ENCODE results near the gene SEC14L1. TPM values are rescaled to one million over a fixed set of nuclear protein-coding genes. Genes with fewer than 3 reads are reported as not detected.

SEC14L1 gene
- total RNA-seq, 2 experiments from 2014 or later: 56.9 to 59.6 TPM

DNA sequence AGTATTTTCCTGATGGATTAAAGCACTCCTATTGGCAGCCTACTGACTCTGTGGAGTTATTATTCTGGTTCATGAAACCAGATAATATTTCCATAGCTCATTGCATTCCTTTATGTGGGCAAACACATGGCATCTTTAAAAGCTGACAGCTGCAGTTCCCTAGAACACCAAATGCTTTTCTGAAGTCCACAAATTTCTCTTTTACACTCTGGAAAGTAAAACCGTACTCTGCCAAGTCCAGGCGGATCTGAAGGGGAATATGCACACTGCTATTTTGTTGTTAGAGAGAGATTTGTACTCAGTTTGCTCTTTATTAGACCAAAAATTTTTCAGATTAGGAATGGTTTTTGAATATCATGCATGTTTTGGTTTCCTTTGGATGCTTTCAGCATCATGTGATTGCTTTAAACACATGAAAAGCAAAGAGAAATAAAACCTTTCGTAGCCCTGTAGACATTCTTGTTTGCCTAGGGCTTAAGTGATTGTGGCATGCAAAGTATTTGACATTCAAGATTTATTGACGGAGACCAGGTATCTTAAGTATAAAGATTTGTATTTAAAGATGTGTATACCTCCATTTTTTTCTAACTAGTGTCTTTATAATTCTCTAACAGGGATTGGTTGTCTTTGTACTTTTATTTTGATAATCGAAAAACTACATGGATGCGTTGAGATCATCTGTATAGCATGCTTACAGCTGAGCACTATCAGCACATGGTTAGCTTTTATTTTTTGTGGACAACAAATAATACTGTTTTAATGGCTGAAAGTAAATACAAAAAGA is 19.5 kb downstream of the SEC14L1 start:
- no peak for DNase-seq
- H3K9me3 Mint-ChIP-seq: no peaks in the 10 kb centered on the region
- peaks cover 47% of the 10 kb centered on the region for H3K4me1 Mint-ChIP-seq
- no peak overlapping the region for H3K27ac Mint-ChIP-seq
- H3K4me3 Mint-ChIP-seq: no peak overlapping the region
- H3K36me3 Mint-ChIP-seq: peaks cover 26% of the 10 kb centered on the region
- H3K27me3 Mint-ChIP-seq: no peaks in the 10 kb centered on the region

DNA sequence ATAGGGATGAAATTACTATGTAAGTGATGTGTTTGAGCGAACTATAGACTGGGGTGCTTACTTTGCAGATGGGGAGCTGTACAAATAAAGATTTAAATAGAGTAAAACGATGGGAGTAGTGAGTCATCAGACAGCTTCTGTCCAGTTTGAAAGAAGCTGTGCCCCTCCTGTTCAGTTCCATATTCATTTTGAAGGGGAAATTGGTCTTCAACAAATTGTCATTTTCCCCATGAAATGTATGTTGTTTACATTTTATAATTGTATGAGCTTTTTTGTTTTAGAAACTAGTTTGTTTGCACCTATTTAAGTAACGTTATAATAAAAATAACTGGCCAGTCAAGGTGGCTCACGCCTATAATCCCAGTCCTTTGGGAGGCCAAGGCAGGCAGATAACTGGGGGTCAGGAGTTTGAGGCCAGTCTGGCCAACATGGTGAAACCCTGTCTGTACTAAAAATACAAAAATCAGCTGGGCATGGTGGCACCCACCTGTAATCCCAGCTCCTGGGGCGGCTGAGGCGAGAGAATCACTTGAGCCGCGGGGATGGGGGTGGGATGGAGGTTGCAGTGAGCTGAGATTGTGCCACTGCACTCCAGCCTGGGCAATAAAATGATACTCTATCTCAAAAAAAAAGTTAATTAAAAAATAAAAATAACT is 20.2 kb downstream of the SEC14L1 start:
- Mint-ChIP-seq H3K4me3 (no peak overlapping the region), H3K27me3 (no peaks in the 10 kb centered on the region), H3K9me3 (no peaks in the 10 kb centered on the region), H3K4me1 (peaks cover 46% of the 10 kb centered on the region), H3K27ac (no peak overlapping the region), H3K36me3 (peaks cover 29% of the 10 kb centered on the region)
- DNase-seq: no peak

DNA sequence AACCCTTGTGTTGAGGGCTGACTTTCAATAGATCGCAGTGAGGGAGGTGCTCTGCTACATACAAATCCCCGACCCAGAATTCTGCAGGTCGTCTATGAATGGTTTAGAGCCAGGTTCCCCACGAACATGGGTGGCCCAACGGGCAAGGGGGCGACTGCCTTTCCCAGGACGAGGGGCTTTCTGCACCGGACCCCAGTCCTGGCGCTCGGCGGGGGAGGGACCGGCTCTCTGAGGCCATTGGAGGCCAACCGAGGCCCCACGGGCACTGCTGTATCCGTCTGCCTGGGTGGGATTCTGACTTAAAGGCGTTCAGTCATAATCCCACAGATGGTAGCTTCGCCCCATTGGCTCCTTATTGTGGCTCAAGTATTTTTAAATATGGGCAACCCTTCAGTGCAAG is 21.2 kb downstream of the SEC14L1 start:
- H3K27me3 Mint-ChIP-seq: no peaks in the 10 kb centered on the region
- H3K4me3 Mint-ChIP-seq: no peak overlapping the region
- H3K4me1 Mint-ChIP-seq: peaks cover 45% of the 10 kb centered on the region
- no peaks in the 10 kb centered on the region for H3K9me3 Mint-ChIP-seq
- peaks cover 31% of the 10 kb centered on the region for H3K36me3 Mint-ChIP-seq
- DNase-seq: no peak
- no peak overlapping the region for H3K27ac Mint-ChIP-seq

DNA sequence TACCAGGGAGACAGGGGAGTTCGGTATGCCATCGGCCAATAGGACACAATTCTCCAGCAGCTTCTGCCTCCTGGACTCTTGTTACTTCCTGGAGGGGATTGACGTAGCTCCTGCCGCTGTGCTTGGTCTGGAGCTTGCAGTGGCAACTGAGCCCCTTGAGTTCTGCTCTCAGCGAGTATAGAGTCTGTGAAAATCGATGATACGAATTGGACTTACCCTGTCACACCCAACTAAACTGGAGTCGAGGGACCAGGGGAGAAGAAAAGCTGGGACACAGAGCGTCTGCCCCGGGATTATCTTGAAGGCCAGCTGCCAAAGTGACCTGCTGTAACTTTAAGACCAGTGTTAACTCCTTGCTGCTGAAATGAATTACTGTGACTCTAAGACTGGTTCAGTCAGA is 22.2 kb downstream of the SEC14L1 start:
- Mint-ChIP-seq H3K9me3 (peaks cover 7% of the 10 kb centered on the region), H3K27me3 (no peaks in the 10 kb centered on the region), H3K4me1 (peaks cover 43% of the 10 kb centered on the region), H3K27ac (no peak overlapping the region), H3K4me3 (no peak overlapping the region), H3K36me3 (peaks cover 35% of the 10 kb centered on the region)
- no peak for DNase-seq

DNA sequence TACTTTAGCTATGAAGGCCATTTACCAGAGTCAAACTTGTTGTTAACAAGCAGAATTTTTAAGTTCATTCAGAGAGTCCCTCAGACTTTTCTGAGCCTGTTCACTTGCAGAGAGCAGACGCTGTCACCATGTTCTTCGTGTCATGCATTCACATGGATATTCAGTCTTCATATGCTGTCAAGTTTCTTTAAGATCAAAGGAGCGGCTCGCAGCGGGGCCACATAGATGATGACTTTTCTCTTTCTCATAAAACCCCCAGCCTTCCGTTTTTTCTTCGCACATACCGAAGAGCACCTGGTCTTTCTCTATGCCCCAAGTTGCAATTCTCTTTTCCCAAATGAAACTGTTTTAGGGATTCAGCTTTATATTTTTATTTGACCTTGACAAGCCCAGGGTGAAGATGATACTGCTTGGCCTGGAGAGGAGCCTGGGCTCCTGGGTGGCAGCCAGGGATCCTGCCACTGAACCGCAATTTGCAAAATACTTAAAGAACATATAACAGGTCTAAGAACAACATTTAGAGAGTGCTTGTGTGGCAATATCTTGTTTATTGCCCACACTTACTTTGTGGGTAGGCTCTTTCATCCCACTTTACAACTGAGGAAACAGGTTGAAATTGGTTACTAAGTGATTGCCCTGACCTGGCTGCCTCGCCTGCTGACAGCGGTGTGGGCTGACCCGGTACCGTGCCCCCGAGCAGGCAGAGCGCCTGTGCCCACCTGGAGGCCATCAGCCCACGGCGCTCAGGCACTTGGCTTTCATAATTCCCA is 22.9 kb downstream of the SEC14L1 start:
- H3K9me3 Mint-ChIP-seq: peaks cover 10% of the 10 kb centered on the region
- DNase-seq: no peak
- no peak overlapping the region for H3K4me3 Mint-ChIP-seq
- peaks cover 38% of the 10 kb centered on the region for H3K36me3 Mint-ChIP-seq
- H3K27ac Mint-ChIP-seq: peak overlapping the region; percentile 35
- H3K4me1 Mint-ChIP-seq: peaks cover 37% of the 10 kb centered on the region
- H3K27me3 Mint-ChIP-seq: no peaks in the 10 kb centered on the region

DNA sequence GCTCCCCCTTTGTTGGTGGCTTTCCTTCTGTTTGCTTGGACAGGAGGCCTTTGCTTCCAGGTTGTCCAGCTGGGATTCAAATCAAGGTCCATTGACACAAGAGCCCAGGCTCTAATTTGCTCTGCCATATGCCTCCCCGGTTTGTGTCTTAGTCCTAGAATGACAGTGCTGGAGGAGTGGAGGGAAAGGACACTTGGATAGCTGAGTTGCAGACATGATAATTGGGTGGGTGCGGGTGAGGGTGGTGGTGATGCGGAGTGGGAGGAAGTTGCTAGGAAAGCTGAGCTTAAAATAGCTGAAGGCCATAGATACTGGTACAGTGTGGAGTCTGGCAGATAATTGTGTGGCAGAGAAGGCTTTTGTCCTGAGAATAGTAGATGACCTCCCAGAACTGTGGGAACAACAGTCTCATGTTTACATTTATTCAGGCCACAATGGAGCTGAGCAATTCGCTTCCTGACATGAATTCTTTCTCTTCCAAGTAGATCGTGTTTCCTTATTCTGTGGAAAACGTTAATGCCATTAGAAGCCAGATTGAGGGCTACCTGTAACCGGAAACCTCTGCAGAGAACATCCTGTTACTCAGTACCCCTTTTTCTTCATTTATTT is 23.8 kb downstream of the SEC14L1 start:
- Mint-ChIP-seq H3K27me3 (no peaks in the 10 kb centered on the region), H3K27ac (peak overlapping the region; percentile 38), H3K4me3 (no peak overlapping the region), H3K9me3 (peaks cover 10% of the 10 kb centered on the region), H3K36me3 (peaks cover 39% of the 10 kb centered on the region), H3K4me1 (peaks cover 37% of the 10 kb centered on the region)
- DNase-seq: no peak

DNA sequence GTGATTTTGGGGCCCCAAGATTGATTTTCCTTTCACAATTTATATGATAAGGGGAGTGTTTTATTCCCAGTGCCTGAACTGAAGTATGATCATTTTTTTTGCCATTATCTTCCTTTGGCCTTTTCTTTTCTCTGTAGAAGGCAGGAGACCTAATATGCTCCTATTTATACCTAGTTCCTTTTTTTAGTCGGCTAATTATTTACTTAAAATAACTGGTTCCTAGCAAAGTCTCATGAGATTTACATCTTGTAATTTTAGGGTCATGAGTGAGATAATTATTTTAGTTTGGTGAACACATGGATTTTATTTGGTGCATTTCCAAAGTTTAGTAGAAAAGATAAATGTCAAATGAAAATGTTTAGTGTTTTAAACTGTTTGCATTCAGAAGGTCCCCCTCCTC is 24.8 kb downstream of the SEC14L1 start:
- H3K4me3 Mint-ChIP-seq: no peak overlapping the region
- H3K36me3 Mint-ChIP-seq: peaks cover 39% of the 10 kb centered on the region
- DNase-seq: no peak
- H3K27ac Mint-ChIP-seq: peak overlapping the region; percentile 38
- H3K4me1 Mint-ChIP-seq: peaks cover 32% of the 10 kb centered on the region
- H3K9me3 Mint-ChIP-seq: peaks cover 10% of the 10 kb centered on the region
- H3K27me3 Mint-ChIP-seq: no peaks in the 10 kb centered on the region

DNA sequence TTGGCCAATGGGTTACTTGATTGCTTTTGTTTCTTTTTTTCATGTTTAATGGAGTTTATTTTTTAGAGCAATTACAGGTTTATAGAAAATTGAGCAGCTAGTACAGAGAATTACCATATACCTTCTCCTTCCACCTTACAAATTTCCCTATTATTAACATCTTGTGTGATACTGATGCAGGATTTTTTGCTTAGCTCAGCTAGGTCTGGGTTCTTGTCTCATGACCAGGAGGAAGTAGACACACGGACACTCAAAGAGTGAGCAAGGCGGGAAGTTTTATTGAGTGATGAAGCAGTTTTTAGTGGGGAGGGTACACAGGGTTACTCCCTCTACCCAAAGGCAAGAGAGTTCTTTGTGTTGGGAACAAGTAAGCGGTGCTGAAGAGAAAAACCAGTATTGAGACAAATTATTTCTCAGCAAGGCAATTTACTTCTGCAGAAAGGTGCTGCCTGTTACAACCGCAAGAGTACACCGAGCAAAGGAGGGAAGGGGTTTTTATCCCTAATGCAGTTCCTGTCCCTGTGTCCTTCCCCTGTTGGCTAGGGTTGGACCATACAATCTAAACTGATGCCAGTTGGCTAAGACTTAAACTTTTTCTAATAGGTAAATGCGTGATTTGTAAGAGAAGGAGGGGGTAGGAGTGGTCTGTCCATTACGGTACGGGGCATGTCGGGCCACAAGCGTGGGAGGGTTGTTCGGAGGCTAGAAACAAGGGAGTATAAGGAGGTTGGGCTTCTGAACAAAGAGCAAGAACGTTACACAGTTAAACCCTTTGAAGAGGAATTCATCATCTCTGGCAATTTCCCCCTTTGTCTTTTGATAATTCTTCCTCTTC is 26.9 kb downstream of the SEC14L1 start:
- Mint-ChIP-seq H3K27ac (no peak overlapping the region), H3K36me3 (peaks cover 45% of the 10 kb centered on the region), H3K4me1 (peaks cover 27% of the 10 kb centered on the region), H3K9me3 (peaks cover 13% of the 10 kb centered on the region), H3K27me3 (no peaks in the 10 kb centered on the region), H3K4me3 (no peak overlapping the region)
- no peak for DNase-seq

DNA sequence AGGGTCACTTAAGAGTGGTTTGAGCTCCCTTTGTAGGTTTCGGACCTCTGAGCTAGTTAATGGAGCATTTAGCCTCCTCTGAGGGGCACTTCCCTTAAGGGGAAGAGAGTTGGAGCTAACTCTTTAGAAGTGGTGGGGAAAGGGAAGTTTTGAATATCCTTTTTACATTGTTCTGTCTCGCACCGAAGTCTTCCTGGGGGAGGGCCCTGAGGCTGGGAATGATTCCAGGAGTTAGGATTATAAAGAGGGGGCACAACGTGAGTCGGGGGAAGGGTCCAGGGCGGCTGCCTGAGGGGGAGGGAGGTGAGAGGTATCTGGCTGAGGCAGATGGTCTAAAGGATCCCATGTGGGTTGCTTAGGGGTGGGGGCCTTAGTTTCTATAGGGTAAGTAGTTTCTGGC is 32.3 kb downstream of the SEC14L1 start:
- H3K27ac Mint-ChIP-seq: no peak overlapping the region
- H3K9me3 Mint-ChIP-seq: peaks cover 25% of the 10 kb centered on the region
- H3K36me3 Mint-ChIP-seq: peaks cover 52% of the 10 kb centered on the region
- peaks cover 7% of the 10 kb centered on the region for H3K4me1 Mint-ChIP-seq
- DNase-seq: no peak
- H3K4me3 Mint-ChIP-seq: no peak overlapping the region
- H3K27me3 Mint-ChIP-seq: no peaks in the 10 kb centered on the region

DNA sequence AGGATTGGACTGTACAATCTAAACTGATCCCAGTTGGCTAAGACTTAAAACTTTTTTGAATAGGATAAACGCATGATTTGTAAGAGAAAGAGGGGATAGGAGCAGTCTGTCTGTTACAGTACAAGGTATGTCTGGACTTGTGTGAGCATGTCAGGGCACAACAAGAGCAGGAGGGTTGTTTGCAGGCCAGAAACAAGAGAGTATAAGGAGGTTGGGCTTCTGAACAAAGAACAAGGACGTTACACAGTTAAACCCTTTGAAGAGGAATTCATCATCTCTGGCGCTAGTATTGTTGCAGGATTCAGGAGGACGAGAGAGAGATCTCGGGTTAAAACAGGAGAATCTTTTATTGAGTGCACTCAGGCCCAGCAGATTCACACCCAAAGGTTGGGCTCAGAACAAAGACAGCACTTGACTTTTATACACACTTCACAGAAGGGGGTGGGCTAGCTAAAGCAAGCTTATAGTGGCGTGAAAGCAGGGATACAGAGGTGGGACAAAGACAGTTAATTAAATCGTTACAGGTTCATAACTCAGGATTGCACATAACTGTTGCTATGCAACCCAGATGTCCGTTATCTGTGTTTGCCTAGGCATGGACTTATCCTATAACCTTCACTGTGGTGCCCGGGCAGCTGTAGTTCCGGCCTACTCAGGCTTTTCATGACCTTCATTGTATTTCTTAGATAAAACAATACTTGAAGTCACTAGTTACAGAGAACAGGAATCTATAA is 34.3 kb downstream of the SEC14L1 start:
- no peak for DNase-seq
- Mint-ChIP-seq H3K4me1 (peaks cover 11% of the 10 kb centered on the region), H3K36me3 (peaks cover 47% of the 10 kb centered on the region), H3K27ac (no peak overlapping the region), H3K27me3 (no peaks in the 10 kb centered on the region), H3K4me3 (no peak overlapping the region), H3K9me3 (peaks cover 23% of the 10 kb centered on the region)

DNA sequence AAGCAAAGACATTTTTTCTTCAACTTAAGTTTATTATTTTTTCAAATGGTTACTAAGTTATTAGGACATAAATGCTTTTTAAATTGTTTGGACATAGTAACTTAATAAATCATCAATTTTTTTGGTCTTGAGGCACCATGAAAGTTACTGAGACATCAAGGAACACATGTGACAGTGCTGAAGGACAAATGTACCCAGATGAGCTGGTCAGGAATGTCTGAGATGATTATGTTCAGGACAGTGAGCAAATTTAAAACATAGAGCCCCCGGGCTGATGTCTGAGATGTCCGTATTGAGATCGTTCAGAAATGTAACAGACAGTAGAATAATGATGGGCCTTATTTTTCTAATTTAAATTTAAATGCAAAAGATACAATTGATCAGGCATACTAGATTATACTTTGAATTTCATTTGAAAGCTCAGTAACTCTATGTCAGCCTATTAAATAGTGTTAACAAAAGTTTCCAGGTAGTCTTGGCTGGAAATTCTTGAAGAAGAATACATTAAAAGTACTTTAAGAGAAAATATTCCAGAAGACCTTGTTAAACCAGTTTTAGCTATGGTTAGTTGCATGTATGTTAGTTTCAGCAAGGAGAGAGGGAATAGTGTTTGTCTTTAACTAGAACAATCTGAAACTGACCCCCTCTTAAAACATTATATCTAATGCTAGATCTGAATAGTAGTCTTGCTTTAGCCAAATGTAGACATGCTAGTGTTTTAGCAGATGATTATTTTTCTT is 36.4 kb downstream of the SEC14L1 start:
- Mint-ChIP-seq H3K4me3 (no peak overlapping the region), H3K27ac (no peak overlapping the region)

DNA sequence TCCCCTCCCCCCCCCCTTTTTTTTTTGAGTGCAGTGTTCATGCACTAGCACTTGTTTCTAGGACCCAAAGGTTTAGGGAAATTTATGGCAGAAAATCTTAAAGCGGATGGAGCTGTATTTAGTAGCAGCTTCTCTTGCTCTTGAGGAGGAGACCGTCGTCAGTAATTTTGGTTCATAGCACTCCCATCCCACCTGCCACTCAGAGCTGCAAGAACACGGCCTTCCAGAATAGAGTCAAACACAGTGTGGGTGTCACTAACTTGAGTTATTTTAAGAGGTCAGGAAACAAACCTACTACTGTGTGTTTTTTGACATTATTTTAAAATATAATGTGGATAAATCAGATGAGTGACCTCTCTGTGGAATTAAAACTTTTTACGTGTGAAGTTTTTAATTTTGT is 37.3 kb downstream of the SEC14L1 start:
- Mint-ChIP-seq H3K4me3 (no peak overlapping the region), H3K9me3 (peaks cover 17% of the 10 kb centered on the region), H3K4me1 (peaks cover 30% of the 10 kb centered on the region), H3K36me3 (peaks cover 40% of the 10 kb centered on the region), H3K27ac (no peak overlapping the region), H3K27me3 (no peaks in the 10 kb centered on the region)
- DNase-seq: no peak

More for the DNA sequence above, 36.4 kb downstream of the SEC14L1 start:
- Mint-ChIP-seq H3K36me3 (peaks cover 48% of the 10 kb centered on the region), H3K27me3 (no peaks in the 10 kb centered on the region), H3K9me3 (peaks cover 23% of the 10 kb centered on the region), H3K4me1 (peaks cover 21% of the 10 kb centered on the region)
- DNase-seq: no peak

DNA sequence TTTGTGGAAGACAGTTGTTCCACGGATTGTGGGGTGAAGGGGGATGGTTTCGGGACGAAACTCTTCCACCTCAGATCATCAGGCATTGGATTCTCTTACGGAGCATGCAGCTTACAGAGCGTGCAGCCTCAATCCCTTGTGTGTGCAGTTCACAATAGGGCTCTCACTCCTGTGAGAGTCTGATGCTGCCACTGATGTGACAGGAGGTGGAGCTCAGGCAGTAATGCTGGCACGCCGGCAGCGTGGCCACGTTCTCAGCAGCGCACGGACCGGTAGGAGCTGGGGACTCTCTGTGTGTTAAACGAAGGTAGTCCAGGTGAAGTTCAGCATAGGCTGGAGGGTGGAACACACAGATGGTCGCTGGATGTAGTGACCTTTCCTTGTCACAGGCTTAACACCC is 37.8 kb downstream of the SEC14L1 start:
- H3K4me3 Mint-ChIP-seq: no peak overlapping the region
- peaks cover 35% of the 10 kb centered on the region for H3K36me3 Mint-ChIP-seq
- H3K9me3 Mint-ChIP-seq: peaks cover 13% of the 10 kb centered on the region
- H3K4me1 Mint-ChIP-seq: peaks cover 33% of the 10 kb centered on the region
- no peaks in the 10 kb centered on the region for H3K27me3 Mint-ChIP-seq
- DNase-seq: no peak
- no peak overlapping the region for H3K27ac Mint-ChIP-seq

Data from activated naive CD8-positive, alpha-beta T cell treated with anti-CD3 and anti-CD28 coated beads for 36 hours (primary cell).